ENCODE results near the gene RSU1. TPM values are rescaled to one million over a fixed set of nuclear protein-coding genes. Genes with fewer than 3 reads are reported as not detected.

RSU1 gene
- total RNA-seq, 1 experiment from 2014 or later: 23.3 TPM

DNA sequence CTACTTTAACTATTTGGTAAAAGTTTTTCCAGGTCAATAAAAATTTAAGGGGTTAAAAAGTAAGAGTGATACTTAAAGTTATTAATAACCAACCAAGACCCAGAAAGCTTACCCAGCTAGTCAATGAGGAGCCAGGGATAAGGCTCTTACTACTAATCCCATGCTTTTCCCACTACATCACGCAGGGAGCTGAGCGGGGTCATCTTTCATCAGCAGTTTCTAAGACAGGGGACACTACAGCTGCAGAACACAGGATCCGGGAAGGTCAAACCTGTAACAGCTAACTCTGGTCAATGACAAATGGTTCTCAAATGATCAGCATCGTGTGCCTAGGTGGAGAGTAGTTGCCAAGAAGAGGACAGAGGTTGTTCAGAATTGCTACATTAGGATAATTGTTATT is 65.1 kb downstream of the RSU1 start:
- no peak overlapping the region for H3K27ac ChIP-seq
- H3K36me3 ChIP-seq: no peaks in the 10 kb centered on the region
- H3K9me3 ChIP-seq (replicated peaks): no peaks in the 10 kb centered on the region
- H3K27me3 ChIP-seq: no peaks in the 10 kb centered on the region
- no peak overlapping the region for H3K4me3 ChIP-seq
- H3K4me1 ChIP-seq: no peaks in the 10 kb centered on the region
- DNase-seq: no peak

DNA sequence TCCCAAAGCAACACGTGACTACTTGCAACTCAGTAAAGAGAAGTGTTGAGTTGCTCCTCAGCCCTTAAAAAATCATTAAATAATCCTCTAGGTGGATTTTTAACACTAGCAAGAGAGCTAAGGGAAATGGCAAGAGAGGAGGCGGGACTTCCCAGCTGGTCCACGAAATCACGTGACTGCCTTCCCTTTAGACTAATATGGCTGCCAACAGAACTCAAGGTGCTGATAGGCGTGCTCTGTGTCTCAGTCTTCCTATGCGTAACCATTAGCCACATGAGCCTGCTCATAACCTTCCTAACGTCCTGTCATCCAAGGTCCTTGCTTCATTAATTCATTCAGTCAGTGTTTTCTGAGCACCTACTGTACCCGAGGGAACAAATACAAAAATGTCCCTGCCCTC is 66.0 kb downstream of the RSU1 start:
- Histone ChIP-seq H3K27ac (no peak overlapping the region), H3K4me1 (no peaks in the 10 kb centered on the region), H3K36me3 (no peaks in the 10 kb centered on the region), H3K9me3 (replicated peaks) (no peaks in the 10 kb centered on the region), H3K4me3 (no peak overlapping the region), H3K27me3 (no peaks in the 10 kb centered on the region)
- no peak for DNase-seq

DNA sequence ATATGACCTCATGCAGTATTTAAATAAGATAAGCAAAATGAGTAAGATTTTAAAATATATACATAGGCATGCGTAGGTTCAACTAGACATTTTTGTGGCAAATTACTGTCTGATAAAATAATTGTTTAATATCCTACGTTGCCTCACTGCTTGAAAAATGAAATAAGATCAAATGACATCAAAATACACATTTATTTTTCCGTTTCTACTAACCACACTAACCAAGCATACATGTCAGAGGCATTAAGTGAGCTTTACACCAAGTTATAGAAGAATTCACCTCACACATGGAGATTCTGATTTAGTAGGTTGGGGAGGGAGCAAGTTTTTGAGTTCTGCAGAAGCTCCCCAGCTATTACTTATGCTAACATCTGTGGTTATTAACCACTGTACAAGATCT is 66.8 kb downstream of the RSU1 start:
- DNase-seq: no peak
- Histone ChIP-seq H3K27me3 (no peaks in the 10 kb centered on the region), H3K36me3 (no peaks in the 10 kb centered on the region), H3K27ac (no peak overlapping the region), H3K9me3 (replicated peaks) (no peaks in the 10 kb centered on the region), H3K4me1 (no peaks in the 10 kb centered on the region), H3K4me3 (no peak overlapping the region)

DNA sequence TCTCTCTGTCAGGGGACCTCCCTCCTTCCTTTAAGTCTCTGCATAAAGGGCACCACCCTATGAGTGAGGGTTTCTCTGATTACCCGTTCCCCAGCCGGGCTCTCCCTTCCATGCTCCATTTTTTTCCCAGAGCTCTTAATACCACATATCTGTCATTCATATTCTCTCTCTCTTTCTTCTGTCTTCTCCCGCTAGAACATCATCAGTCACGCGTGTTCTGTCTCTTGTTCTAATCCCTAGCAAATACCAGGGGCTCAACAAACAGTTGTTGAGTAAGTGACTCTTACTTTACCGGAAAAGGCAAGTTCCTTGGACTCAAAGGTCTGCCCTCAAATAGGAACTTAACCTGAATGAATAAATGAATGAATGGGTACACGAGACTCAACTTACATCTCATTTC is 68.5 kb downstream of the RSU1 start:
- H3K27ac ChIP-seq: no peak overlapping the region
- no peaks in the 10 kb centered on the region for H3K9me3 ChIP-seq (replicated peaks)
- H3K27me3 ChIP-seq: no peaks in the 10 kb centered on the region
- H3K36me3 ChIP-seq: no peaks in the 10 kb centered on the region
- DNase-seq: no peak
- H3K4me1 ChIP-seq: no peaks in the 10 kb centered on the region
- H3K4me3 ChIP-seq: no peak overlapping the region

DNA sequence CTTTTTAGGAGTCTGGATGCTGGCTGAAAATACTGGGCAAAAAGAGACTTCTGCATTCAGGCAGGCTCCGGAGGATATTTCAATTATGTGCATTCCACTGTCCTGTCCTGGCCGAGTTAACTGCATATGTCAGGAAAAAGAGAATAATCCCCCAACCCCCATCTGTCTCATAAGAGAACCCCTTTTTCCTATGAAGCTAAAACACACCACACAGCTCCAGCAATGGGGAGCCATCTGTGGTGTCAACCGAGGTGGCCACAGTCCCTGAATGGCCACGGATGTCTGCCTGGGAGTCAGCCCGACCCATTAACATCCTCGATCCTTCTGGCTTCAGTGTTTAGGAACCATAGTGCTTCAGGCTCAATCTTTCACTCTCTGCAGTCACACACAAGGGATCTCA is 70.4 kb downstream of the RSU1 start:
- H3K9me3 ChIP-seq (replicated peaks): no peaks in the 10 kb centered on the region
- DNase-seq: no peak
- H3K27me3 ChIP-seq: no peaks in the 10 kb centered on the region
- H3K4me3 ChIP-seq: no peak overlapping the region
- no peaks in the 10 kb centered on the region for H3K36me3 ChIP-seq
- H3K27ac ChIP-seq: no peak overlapping the region
- H3K4me1 ChIP-seq: peaks cover under 1% of the 10 kb centered on the region; the same call in 1 of the 2 replicates

DNA sequence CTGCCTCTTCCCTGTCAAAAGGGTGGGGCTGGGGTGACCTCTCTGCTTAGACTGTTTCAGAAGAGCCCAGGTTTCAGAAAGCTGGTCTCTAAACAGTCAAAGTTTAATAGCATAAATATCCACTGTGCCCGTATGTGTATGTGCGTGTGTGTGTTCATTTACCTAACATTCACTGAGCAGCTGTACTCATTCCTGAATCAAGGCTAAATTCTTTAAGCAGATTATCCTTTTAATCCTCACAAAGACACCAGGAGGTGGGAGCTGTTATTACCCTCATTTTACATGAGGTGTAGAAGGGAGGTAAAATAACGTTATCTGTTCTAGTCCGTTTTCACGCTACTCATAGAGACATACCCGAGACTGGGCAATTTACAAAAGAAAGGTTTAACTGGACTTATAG is 72.2 kb downstream of the RSU1 start:
- Histone ChIP-seq H3K4me1 (peaks cover 3% of the 10 kb centered on the region; the same call in 1 of the 2 replicates), H3K4me3 (no peak overlapping the region), H3K36me3 (no peaks in the 10 kb centered on the region), H3K27me3 (no peaks in the 10 kb centered on the region), H3K27ac (no peak overlapping the region), H3K9me3 (replicated peaks) (no peaks in the 10 kb centered on the region)
- DNase-seq: no peak

DNA sequence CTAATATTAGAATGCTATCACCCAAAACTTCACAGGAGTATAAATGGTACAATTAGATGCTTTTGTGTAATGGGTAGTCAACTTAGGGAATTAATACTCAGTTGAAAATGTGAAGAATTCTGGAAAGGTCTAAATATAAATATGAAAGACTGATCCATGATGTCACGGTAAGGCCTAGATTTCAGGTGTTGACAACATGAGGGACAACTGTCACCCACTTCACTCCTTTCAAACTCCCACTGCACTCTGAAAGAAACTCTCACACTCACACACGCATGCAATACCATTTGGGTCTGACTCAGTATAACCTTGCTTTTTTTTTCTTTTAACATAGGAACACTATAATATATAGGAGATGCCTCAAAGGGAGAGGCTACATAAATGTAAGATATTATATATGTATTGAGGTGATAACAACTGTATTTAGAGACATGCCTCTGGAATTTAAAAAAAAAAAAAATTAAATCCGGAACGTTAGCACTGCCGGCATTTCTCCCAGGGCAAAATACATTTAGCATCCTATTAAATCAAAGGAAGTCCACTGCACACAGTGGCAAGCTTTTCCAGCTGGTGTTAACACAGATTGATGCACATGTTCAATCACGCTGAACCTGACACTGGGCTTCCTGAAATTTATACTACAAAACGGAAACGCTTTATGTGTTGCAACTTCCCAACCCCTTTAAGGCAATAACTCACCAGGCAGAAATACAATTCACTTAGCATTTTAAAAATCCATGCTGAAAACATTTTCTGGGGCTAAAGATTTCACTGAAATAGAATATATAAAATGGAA is 74.9 kb downstream of the RSU1 start:
- no peak for DNase-seq
- Histone ChIP-seq H3K27ac (no peak overlapping the region), H3K4me1 (peaks cover 3% of the 10 kb centered on the region; the same call in 1 of the 2 replicates), H3K9me3 (replicated peaks) (no peaks in the 10 kb centered on the region; the same call in 1 of the 2 replicates), H3K4me3 (no peak overlapping the region), H3K36me3 (no peaks in the 10 kb centered on the region), H3K27me3 (no peaks in the 10 kb centered on the region)

DNA sequence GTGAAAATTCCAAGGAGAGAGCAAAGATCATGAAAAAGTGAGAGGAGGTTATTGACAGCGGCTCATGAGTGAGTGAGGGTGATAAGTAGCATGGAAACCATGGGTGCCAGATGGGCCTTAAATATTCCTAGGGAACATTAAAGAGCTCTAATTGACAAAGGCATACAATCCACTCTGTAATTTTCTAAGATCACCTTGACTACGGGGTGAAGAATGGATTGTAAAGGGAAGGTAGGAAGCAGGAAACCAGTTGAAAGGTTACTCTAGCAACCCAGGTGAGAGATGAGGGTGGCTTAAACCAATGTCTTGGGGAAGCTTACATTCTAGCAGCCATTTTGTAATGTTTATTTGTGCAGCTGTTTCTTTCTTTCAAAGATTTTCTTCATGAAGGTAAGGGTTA is 75.7 kb downstream of the RSU1 start:
- Histone ChIP-seq H3K27me3 (no peaks in the 10 kb centered on the region), H3K36me3 (no peaks in the 10 kb centered on the region), H3K4me3 (no peak overlapping the region), H3K27ac (no peak overlapping the region), H3K4me1 (peaks cover 3% of the 10 kb centered on the region; the same call in 1 of the 2 replicates), H3K9me3 (replicated peaks) (no peaks in the 10 kb centered on the region; the same call in 1 of the 2 replicates)
- DNase-seq: peak in 1 of 2 experiments; percentile 11

DNA sequence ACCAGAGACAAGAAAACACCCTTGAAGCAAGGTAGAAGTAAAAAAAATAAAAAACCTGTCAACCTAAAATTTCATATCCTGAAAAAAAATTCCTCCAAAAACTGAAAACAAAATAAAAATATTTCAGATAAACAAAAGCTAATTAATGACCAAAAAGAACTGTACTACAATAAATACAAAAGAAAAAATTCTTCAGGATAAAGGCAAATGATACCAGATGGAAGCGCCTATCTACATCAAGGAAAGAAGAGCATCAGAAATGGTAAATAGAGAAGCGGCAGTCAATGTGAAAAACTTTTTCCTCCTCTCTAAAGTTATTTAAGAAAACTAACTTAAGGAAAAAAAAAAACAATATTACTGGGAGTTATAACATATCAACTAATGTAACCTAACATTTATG is 79.8 kb downstream of the RSU1 start:
- peaks cover 3% of the 10 kb centered on the region; the same call in 1 of the 2 replicates for H3K4me1 ChIP-seq
- no peak overlapping the region for H3K27ac ChIP-seq
- H3K27me3 ChIP-seq: no peaks in the 10 kb centered on the region
- DNase-seq: no peak
- no peaks in the 10 kb centered on the region for H3K36me3 ChIP-seq
- no peak overlapping the region for H3K4me3 ChIP-seq
- H3K9me3 ChIP-seq (replicated peaks): no peaks in the 10 kb centered on the region; the same call in 1 of the 2 replicates

DNA sequence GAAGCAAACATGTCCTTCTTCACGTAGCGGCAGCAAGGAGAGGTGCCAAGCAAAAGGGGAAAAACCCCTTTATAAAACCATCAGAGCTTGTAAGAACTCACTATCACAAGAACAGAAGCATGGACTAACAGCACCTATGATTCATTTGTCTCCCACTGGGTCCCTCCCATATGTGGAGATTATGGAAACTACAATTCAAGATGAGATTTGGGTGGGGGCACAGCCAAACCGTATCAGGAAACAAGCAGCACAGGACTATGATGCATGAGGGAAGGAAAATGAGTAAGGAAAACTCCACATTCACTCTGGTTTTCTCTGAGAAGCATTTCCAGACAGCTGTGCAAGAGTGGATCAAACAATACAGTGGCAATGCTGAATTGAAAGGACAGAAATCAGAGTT is 81.6 kb downstream of the RSU1 start:
- no peak overlapping the region for H3K27ac ChIP-seq
- H3K4me3 ChIP-seq: no peak overlapping the region
- no peaks in the 10 kb centered on the region for H3K27me3 ChIP-seq
- H3K9me3 ChIP-seq (replicated peaks): no peaks in the 10 kb centered on the region; the same call in 1 of the 2 replicates
- no peak for DNase-seq
- no peaks in the 10 kb centered on the region for H3K4me1 ChIP-seq
- no peaks in the 10 kb centered on the region for H3K36me3 ChIP-seq

DNA sequence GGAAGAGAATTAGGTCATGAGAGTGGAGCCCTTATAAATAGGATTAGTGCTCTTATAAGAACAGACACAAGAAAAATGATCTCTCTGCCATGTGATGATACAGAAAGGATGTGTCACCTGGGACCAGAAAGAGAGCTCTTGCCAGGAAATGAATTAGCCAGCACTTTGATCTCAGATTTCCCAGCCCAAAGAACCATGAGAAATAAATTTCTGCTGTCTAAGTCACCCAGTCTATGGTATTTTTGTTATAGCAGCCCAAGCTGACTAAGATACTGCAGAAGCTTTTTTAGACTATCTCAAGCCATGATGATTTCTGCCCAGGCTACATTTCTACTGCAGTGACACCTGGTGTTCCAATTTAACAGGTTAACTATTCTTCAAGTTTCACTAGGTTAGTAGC is 84.8 kb downstream of the RSU1 start:
- DNase-seq: no peak
- H3K4me3 ChIP-seq: no peak overlapping the region
- no peaks in the 10 kb centered on the region for H3K4me1 ChIP-seq
- no peak overlapping the region for H3K27ac ChIP-seq
- no peaks in the 10 kb centered on the region for H3K9me3 ChIP-seq (replicated peaks)
- H3K27me3 ChIP-seq: no peaks in the 10 kb centered on the region
- no peaks in the 10 kb centered on the region for H3K36me3 ChIP-seq

DNA sequence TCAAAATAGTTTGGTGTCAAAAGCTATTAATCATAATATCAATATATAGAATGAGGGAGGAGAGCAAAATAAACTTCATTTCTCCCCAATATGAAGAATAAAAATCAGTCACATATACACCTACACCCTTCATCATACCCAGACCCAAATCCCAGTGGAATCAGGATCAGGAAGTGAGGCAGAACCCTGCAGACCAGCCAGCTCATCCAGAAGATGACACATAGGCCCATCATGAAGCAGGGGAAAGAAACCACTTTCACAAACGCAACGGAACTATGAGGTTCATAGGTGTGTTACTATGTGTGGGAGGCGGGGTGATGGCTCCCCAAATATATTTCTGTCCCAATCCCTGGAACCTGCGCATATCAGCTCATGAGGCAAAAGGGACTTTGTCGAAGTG is 89.0 kb downstream of the RSU1 start:
- H3K27ac ChIP-seq: no peak overlapping the region
- no peaks in the 10 kb centered on the region for H3K4me1 ChIP-seq
- no peaks in the 10 kb centered on the region for H3K9me3 ChIP-seq (replicated peaks)
- no peak overlapping the region for H3K4me3 ChIP-seq
- H3K36me3 ChIP-seq: no peaks in the 10 kb centered on the region; the same call in 1 of the 2 replicates
- no peak for DNase-seq
- no peaks in the 10 kb centered on the region for H3K27me3 ChIP-seq

DNA sequence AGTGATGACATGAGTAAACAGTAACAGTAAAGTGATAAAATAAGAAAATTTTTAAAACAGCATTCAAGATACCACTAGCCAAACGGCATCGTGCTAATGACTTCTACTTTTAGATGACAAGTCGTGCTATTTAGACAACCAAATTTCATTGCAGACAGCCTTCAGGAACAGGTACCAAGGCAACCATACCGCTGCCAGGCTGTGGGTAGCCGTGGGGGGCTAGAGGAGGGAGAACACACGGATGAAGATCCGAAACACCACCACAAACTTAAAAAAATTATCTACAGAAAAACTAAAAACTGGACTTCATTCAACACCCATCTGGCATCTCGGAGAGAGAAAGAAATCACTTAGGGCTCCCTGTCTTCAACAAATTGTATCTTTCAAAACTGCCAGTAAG is 89.6 kb downstream of the RSU1 start:
- Histone ChIP-seq H3K27ac (no peak overlapping the region), H3K4me3 (no peak overlapping the region), H3K4me1 (no peaks in the 10 kb centered on the region), H3K27me3 (no peaks in the 10 kb centered on the region), H3K36me3 (no peaks in the 10 kb centered on the region; the same call in 1 of the 2 replicates), H3K9me3 (replicated peaks) (no peaks in the 10 kb centered on the region)
- DNase-seq: no peak

DNA sequence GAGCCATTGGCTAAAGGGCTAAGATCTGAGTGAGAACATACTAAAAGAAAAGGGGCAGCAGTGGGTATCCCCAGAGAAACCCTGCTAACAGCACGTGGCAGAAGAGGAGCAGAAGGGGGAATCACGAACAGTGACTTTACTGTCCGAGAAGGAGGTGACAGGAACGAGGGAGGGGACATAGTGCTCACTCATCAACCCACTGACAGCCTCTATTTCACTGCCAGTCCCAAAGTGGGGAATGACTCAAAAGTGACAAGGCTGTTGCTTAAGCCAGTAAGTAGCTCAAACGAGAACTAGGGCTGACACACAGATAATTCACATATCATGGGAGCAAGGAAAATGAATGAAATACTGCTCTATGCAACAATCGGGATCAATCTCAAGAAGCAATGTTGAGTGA is 92.7 kb downstream of the RSU1 start:
- Histone ChIP-seq H3K27me3 (no peaks in the 10 kb centered on the region), H3K27ac (no peak overlapping the region), H3K9me3 (replicated peaks) (no peaks in the 10 kb centered on the region), H3K4me1 (no peaks in the 10 kb centered on the region), H3K36me3 (no peaks in the 10 kb centered on the region; the same call in 1 of the 2 replicates), H3K4me3 (no peak overlapping the region)
- no peak for DNase-seq

DNA sequence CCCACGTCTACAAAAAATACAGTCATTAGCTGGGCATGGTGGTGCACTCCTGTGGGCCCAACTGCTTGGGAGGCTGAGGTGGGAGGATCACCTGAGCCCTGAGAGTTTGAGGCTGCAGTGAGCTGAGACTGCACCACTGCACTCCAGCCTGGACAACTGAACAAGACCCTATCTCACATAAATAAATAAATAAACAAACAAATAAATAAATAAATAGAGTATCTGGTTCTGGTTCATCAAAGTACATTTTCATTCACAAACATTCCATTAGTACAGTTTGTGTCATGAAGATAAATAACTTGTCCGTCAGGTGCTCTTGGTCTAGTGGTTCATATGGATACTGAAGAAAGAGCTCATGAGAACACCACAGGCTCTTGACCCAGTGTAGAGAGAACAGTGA is 96.4 kb downstream of the RSU1 start:
- Histone ChIP-seq H3K27me3 (no peaks in the 10 kb centered on the region), H3K27ac (no peak overlapping the region), H3K4me1 (no peaks in the 10 kb centered on the region), H3K36me3 (no peaks in the 10 kb centered on the region), H3K4me3 (no peak overlapping the region), H3K9me3 (replicated peaks) (no peaks in the 10 kb centered on the region)
- DNase-seq: no peak

Data from SJCRH30 (cell line).